OCI-LY3 (cell line): ENCODE data around the gene PLEK.

Experiments
- H2AFZ ChIP-seq: fragments of 200-600, 300-600 bp; shearing (Covaris generic); 2 replicates; pipeline ENCODE4 v1.6.0; 2014; ENCODE audit warnings: antibody characterized with exemption, low read depth, low read length
- H3K27ac ChIP-seq: fragments of 200-600, 300-600 bp; sonication (generic); 2 replicates; pipeline ENCODE4 v1.5.1; 2014; ENCODE audit warnings: mild to moderate bottlenecking, low read length, moderate library complexity, mixed read lengths
- H3K27me3 ChIP-seq: fragments of 200-600, 300-600 bp; sonication (generic); 2 replicates; pipeline ENCODE4 v1.6.1; 2014; ENCODE audit warnings: low read depth, low read length, mixed read lengths
- H3K36me3 ChIP-seq: fragments of 200-600, 300-600 bp; sonication (generic); replicated peaks from 2 replicates; pipeline ENCODE3; 2014; ENCODE audit warnings: low read depth, low read length, mixed read lengths
- H3K4me1 ChIP-seq: fragments of 300-600, 200-600 bp; sonication (generic); 2 replicates; pipeline ENCODE4 v1.6.1; 2014; ENCODE audit warnings: low read length, mixed read lengths
- H3K4me2 ChIP-seq: fragments of 200-600, 300-600 bp; sonication (generic); 2 replicates; pipeline ENCODE4 v1.6.1; 2014; ENCODE audit warnings: low read length, mixed read lengths
- H3K4me3 ChIP-seq: fragments of 300-600, 200-600 bp; sonication (generic); 2 replicates; pipeline ENCODE4 v1.5.1; 2014; ENCODE audit warnings: antibody characterized with exemption, mild to moderate bottlenecking, low read length, moderate library complexity
- H3K79me2 ChIP-seq: fragments of 300-600, 200-600 bp; shearing (Covaris generic); 2 replicates; pipeline ENCODE4 v1.6.1; 2014; ENCODE audit warnings: mild to moderate bottlenecking, low read length, mixed read lengths
- H3K9ac ChIP-seq: fragments of 300-600, 200-600 bp; shearing (Covaris generic); 2 replicates; pipeline ENCODE4 v1.6.0; 2014; ENCODE audit warnings: mild to moderate bottlenecking, low read length, moderate library complexity
- H3K9me3 ChIP-seq: fragments of 200-600, 300-600 bp; shearing (Covaris generic); 2 replicates; pipeline ENCODE4 v1.6.1; 2014; ENCODE audit warnings: low read length, mixed read lengths; ENCODE audit not compliant: insufficient read depth
- H4K20me1 ChIP-seq: fragments of 200-600, 300-600 bp; sonication (generic); 2 replicates; pipeline ENCODE4 v1.6.1; 2016; ENCODE audit warnings: low read length, mixed read lengths; ENCODE audit not compliant: insufficient read depth
- CTCF ChIP-seq: fragments of 200-600, 300-600 bp; sonication (generic); IDR thresholded peaks from 2 replicates; pipeline ENCODE4 v1.5.1; 2014; ENCODE audit warnings: antibody characterized with exemption, low read length, low read depth
- EZH2phosphoT487 ChIP-seq: fragments of 200-600 bp; shearing (Covaris generic); IDR thresholded peaks from 2 replicates; pipeline ENCODE4 v1.6.1; 2018; ENCODE audit warnings: antibody characterized with exemption, mixed run types, low read depth

Gene PLEK

GRCh38 chr2:68404164-68404563, 39.1 kb downstream of the PLEK start:
- Histone ChIP-seq H3K9me3 (no peaks in the 10 kb centered on the region), H3K4me3 (no peak overlapping the region), H3K79me2 (no peaks in the 10 kb centered on the region), H3K9ac (no peak overlapping the region), H3K27me3 (no peaks in the 10 kb centered on the region), H3K4me2 (no peak overlapping the region), H3K36me3 (peaks cover 21% of the 10 kb centered on the region), H3K27ac (no peak overlapping the region), H3K4me1 (peaks cover 20% of the 10 kb centered on the region), H4K20me1 (no peaks in the 10 kb centered on the region; the same call in 1 of the 2 replicates), H2AFZ (no peak overlapping the region)
- no peak for TF ChIP-seq EZH2phosphoT487
- TF ChIP-seq CTCF: no peak

- no peaks in the 10 kb centered on the region for H3K9me3 ChIP-seq
- peaks cover 20% of the 10 kb centered on the region for H3K4me1 ChIP-seq
- H3K9ac ChIP-seq: no peak overlapping the region
- no peak overlapping the region for H3K4me3 ChIP-seq
- no peaks in the 10 kb centered on the region for H3K27me3 ChIP-seq
- peaks cover 21% of the 10 kb centered on the region for H3K36me3 ChIP-seq
- H2AFZ ChIP-seq: no peak overlapping the region
- no peaks in the 10 kb centered on the region for H3K79me2 ChIP-seq
- no peaks in the 10 kb centered on the region for H4K20me1 ChIP-seq
- no peak overlapping the region for H3K4me2 ChIP-seq
- H3K27ac ChIP-seq: no peak overlapping the region
- no peak for TF ChIP-seq CTCF
- no peak for TF ChIP-seq EZH2phosphoT487
Observed at GRCh38 chr2:68404893-68405799, 40.1 kb downstream of the PLEK start.

GRCh38 chr2:68411397-68412126, 46.5 kb downstream of the PLEK start:
- Histone ChIP-seq H3K27me3 (no peaks in the 10 kb centered on the region), H3K9ac (peak overlapping the region; percentile 27), H3K79me2 (no peaks in the 10 kb centered on the region), H3K4me2 (peak overlapping the region; percentile 71), H3K4me3 (peak overlapping the region; percentile 54), H3K9me3 (no peaks in the 10 kb centered on the region), H3K27ac (peak overlapping the region; percentile 69), H3K36me3 (no peaks in the 10 kb centered on the region), H2AFZ (peak overlapping the region; percentile 9; the same call in 1 of the 2 replicates), H3K4me1 (peaks cover 20% of the 10 kb centered on the region), H4K20me1 (no peaks in the 10 kb centered on the region)
- TF ChIP-seq CTCF: no peak
- no peak for TF ChIP-seq EZH2phosphoT487

- TF ChIP-seq CTCF (no peak), EZH2phosphoT487 (no peak)
- no peaks in the 10 kb centered on the region for H3K27me3 ChIP-seq
- H3K79me2 ChIP-seq: no peaks in the 10 kb centered on the region
- peak overlapping the region; percentile 71 for H3K4me2 ChIP-seq
- H4K20me1 ChIP-seq: no peaks in the 10 kb centered on the region
- peak overlapping the region; percentile 27 for H3K9ac ChIP-seq
- H3K9me3 ChIP-seq: no peaks in the 10 kb centered on the region
- peaks cover 20% of the 10 kb centered on the region for H3K4me1 ChIP-seq
- no peaks in the 10 kb centered on the region for H3K36me3 ChIP-seq
- H3K4me3 ChIP-seq: peak overlapping the region; percentile 54
- H3K27ac ChIP-seq: peak overlapping the region; percentile 69
- no peak overlapping the region for H2AFZ ChIP-seq
Observed at GRCh38 chr2:68412127-68412819, 47.2 kb downstream of the PLEK start.
